ENCODE measurements around the gene PTPN5.
A peak's percentile ranks its signal among the peaks of the same experiment; 100 is the strongest.

PTPN5 gene

DNA sequence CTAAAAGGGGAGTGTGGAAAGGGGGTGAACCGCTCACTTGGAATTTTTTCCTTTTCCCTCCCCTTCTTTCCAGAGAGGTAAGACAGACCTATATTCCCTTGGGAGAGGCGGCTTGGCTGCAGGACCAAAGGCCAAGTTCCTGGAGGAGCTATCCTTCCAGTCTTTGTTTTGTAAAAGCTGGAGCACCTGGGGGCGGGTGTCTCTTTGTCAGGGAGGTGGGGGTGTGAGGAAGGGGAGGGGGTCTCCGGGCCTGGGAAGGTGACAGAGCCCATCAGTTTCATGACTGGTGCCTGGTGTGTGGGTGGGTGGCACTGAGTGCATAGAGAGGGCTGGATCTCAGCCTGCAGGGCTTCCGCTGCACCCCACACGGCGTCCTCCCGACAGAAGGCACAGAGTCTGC, 18.5 kb downstream of the PTPN5 start:
- no peak for DNase-seq (ENCODE audit: low spot score)

DNA sequence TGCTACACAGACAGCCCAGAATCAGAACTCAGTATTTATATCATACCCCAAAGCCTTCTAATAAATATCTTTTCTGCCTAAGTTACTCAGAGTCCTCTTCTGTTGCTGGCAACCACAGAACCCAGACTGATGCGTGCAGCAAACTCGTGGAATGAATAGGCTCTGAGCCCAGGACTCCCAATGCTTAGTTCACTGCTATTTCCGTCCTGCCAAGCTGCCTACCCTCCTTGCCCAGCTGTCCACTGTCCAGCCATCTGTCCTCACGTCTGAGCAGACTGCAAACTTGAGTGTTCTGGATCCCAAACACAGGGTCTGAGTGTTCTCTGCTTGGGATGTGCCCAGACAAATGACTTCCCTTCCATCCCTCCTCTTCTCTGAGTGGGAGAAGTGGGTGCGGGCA, 19.4 kb downstream of the PTPN5 start:
- no peak for DNase-seq (ENCODE audit: low spot score)

DNA sequence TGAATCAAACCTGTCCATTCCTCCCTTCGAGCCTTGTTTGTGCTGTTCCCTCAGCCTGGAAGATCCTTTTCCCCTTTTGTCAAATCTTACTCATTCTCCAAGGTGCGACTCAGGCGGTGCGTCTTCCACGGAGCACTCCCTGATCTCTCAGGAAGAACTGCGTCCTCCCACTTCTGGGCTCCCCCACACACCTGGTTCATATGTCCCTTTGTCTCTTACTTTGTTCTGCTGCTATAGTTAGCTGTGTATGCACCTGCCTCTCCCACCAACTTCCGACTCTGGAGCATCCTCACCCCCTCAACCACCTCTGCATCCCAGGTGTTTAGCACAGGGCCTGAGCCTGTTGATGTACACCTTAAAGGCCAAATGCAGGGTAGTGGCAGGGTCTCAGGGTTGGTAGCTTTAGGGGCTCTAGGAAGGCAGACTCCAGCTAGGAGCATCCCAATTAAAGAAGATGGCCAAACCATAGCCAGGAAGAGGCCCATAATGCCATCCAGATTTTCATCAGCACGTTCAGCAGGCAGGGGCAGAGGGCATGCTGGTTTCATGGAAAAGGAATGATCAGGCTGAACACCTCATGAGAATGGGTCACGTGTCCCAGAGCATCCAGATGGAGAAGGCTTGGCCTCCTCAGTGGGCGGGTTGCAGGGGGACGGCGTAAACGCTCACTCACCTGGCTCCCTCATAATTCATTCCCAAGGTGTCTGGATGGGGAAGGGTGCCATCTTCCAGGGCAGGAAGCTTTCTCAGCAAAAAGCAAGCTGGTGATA, 20.1 kb downstream of the PTPN5 start:
- no peak for DNase-seq (ENCODE audit: low spot score)

DNA sequence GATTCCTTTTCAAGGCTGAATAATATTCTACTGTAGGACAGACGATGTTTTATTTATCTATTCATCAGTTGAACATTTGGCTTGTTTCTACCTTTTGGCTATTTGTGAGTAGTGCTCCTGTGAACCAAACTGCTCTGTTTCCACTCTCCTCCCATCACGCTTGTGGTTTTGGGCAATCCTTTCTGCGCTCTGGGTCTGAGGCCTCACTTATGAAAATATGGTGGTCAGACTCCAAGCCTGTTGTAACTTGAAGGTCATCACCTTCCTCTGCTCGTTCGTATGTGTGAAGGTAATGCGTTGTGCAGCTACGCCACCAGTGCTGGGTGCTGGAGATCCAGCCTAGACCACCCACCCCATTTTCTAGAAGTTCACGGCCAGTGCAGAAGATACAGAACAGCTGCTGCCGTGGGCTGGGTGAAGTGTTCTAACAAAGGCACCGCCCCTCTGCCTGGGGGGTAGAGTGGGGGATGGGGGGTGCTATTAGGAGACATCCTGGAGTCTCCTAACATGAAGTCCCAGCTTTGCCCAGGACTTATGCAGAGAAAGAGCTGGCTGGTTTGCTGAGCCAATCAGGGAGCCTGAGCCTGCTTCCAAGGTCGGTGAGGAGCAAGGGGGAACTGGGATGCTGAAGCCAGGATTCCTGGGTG, 21.0 kb downstream of the PTPN5 start:
- no peak for DNase-seq (ENCODE audit: low spot score)

DNA sequence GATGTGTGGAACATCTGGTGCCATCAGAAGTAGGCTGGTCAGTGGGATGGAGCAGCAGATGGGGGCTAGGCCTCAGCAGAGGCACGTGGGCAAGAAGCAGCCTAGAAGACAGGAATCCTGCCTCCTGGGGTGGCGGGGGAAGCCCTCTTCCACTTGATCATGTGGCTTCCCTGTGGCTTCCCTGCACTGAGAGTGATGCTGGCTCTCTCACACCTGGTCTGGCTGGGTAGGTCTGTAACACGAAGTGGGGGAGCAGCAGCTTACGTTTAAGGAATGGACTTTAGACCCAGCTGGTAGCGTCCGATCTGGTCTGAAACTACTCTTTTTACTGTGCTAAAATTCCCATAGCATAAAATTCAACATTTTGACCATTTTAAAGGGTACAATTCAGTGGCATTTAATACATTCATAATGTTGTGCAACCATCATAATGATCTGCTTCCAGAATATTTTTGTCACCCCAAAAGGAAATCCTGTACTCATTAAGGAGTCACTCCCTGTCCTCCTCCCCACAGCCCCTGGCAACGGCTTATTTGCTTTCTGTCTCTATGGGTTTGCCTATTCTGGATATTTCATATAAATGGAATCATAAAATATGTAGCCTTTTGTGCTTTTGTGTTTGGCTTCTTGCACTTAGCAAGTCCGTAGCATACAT, 21.7 kb downstream of the PTPN5 start:
- DNase-seq (ENCODE audit: low spot score): peak; percentile 16

DNA sequence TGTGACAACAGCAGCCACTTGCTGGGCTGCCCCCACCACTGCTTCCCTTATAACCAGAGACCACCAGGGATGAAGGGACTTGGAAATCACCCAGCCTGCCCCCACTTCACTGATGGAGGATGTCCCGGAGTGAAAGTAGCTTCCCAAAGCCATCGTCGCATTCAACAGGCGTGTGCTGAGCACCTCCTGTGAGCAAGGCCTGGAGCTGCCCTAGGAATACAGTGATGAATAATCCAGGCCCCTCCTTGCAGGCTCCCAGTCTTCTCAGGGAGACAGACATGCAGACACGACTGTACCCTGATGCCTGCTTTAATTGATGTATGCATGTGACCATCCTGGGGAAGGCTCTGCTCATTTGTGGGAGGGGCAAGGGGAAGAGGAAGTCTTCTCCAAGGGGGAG, 22.6 kb downstream of the PTPN5 start:
- DNase-seq (ENCODE audit: low spot score): no peak

DNA sequence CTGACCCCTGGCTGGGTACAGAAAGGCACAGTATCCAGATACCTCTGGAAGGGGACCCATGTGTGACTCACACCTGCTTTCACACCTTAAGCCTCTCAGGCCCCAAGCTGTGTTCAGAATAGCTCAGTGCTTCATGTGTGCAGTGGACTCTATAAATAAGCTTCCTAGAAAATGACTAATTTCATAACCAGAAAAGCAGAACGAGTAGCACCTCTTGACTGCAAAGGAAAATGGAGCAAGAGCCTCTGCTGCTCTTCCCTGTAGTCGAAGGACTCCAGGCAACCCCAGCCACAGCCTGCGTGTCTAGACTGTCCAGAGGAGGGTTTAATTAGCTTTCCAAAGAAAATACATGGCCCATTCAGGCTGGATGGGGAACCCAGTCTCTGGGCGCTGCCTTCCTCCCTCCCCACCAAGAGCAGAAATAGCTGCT, 23.1 kb downstream of the PTPN5 start:
- no peak for DNase-seq (ENCODE audit: low spot score)

DNA sequence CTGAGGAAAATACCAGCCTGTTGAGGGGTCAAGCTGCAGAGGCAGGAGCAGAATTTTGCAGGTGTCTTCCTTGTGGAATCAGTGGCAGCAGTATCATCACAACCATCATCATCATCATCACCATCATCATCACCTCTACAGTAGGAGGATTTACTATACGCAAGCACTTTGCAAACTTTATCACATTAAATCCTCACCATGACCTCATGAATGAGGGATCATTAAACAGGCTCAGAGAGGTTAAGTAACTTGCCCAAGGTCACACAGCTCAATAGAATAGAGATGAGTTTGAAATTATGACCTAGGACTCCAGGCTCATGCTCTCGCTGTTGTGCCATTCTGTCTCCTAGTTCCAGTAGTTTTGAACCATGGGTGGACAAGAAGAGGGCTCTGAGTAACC, 25.6 kb downstream of the PTPN5 start:
- DNase-seq (ENCODE audit: low spot score): no peak

DNA sequence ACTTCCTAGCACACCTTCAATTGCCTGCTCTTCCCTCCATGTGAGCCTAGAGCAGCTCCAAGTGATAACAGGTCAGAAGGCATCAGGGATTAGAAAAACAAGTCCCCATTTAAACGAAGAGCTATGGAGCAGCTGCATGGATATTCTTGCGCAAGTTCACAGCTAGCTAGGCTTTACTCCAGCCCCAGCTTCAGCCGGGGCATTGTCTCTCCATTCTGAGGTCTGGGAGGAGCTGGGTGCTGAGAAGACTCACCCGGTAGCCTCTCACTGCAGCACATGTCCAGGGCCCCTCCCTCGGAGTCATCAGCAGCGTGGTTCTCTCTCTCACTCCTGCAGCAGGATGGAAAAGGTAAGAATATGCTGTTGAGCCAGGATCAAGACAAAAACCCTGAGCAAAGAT, 26.0 kb downstream of the PTPN5 start:
- DNase-seq (ENCODE audit: low spot score): no peak

DNA sequence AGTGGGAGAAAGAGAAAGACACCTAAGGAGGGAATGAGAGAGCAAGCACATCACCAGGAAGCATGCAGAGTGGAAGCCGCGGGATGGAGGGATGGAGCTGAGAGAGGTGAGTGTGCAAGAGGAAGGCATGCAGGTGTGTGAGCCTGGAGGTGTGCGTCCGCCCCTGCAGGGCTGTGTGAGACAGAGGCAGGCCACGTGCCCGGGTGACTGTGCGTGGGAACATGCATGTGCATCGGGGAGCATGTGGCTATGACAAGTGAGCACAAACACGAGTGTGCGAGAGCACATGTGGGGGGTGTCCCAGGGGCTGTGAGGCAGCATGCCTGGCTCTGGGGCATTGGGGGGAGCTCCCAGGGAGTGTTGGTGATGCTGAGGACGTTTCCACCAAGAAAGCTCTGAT, 29.9 kb downstream of the PTPN5 start:
- no peak for DNase-seq (ENCODE audit: low spot score)

DNA sequence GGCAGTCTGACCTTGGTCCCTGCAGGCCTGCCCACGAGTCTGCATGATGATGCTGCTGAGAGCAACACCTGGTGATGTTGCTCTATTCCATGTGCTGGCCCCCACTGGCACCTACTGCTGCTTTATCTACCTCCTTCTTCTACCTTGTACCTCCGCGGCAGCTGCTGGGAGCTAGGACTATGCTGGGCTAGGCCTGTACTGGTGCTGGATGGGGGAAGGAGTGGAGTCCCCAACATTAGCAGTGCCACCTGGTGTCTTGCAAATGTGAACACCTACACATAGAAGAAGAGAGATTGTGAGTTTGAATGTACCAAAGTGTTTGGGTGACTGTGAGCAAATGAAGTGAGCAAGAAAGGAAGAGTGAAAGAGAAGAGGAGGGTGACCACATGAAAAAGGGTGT, 30.5 kb downstream of the PTPN5 start:
- no peak for DNase-seq (ENCODE audit: low spot score)

DNA sequence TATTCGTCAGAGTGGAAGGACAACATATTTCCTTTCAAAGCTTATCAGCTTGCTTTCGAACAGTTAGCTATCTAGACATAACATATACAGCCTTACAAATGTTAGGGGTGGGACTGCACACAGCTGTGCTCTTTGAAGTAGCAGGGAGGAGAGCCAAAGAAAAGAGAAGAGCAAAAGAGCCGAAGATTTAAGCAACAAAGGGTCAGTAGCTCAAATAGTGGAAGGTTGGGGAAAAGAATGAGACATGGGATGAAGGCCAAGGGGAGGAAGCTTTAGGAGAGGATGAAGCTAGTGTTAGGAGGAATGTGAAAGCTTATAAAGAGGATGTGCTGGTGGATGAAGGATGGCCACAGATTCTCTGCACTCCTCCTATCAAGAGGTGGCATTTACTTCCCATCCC, 33.8 kb downstream of the PTPN5 start:
- DNase-seq (ENCODE audit: low spot score): no peak

DNA sequence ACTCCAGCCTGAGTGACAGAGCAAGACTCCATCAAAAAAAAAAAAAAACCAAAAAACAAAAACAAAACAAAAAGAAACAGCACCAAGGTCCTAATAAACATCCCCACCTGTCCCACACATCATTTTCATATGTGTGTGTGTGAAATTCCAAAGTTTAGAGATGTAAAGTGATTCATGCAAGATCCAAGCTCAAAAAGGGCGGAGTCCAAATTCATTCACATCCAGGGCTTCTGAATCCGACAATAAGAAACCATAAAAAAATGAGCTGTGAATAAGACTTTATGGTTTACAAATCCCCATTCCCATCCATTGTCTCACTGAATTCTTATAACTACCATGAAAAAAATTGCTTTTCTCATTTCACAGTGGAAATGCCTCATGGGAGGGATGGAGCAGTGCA, 34.7 kb downstream of the PTPN5 start:
- DNase-seq (ENCODE audit: low spot score): no peak

DNA sequence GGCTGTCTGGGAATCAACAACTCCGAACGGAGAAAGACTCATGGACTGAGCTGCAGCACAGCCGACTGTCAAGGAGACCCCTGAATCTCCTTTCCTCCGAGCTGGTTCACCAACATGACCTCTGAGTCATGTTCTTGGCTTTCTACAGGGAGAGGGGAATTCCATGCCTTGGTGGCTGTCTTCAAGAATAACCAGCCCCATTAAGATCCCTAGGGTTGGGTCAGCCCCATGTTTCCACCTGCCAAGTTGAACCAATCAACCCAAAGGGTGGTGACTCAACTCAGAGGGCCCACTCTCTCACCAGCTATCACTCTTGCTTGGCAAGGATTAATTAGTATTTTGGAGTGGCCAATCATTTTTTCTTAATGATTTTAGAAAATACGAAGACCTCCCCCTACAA, 37.3 kb downstream of the PTPN5 start:
- no peak for DNase-seq (ENCODE audit: low spot score)

DNA sequence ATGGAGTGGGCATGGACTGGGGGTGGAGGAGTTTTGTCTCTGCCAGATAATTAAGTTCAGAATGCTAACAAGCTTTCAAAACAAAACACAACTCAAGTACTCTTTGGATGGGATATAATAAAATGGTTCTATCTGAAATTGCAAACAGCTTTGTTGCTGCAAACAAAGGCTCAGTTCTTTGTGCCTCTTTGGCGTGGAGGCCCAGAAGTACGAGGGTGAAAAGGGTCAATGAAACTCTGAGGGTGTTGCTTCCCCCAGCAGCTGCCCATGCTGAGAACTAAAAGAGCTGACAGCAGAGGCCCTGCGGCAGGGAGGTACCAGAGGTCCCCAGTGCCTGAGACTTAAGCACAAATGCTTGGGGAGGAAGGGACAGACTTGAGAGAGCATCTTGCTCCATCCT, 39.1 kb downstream of the PTPN5 start:
- DNase-seq (ENCODE audit: low spot score): no peak

DNA sequence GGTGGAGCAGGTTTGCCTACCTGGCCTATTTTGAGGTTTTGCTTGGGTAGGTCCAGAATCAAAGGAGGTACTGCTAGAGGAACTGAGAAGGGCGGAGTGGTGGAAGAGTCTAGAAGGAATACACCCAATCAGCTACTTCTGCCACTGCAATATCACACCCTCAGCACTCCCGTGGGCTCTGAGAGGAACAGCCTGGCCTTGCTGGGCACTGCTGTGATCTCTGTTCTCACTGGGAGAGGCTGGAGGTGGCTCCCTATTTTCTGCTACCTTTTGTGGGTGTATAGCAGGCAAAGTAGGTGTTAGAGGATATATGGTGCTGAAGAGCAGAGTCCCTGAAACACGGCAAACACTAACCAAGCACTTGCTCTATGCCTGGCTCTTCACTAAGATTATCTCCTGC, 40.7 kb downstream of the PTPN5 start:
- no peak for DNase-seq (ENCODE audit: low spot score)

DNA sequence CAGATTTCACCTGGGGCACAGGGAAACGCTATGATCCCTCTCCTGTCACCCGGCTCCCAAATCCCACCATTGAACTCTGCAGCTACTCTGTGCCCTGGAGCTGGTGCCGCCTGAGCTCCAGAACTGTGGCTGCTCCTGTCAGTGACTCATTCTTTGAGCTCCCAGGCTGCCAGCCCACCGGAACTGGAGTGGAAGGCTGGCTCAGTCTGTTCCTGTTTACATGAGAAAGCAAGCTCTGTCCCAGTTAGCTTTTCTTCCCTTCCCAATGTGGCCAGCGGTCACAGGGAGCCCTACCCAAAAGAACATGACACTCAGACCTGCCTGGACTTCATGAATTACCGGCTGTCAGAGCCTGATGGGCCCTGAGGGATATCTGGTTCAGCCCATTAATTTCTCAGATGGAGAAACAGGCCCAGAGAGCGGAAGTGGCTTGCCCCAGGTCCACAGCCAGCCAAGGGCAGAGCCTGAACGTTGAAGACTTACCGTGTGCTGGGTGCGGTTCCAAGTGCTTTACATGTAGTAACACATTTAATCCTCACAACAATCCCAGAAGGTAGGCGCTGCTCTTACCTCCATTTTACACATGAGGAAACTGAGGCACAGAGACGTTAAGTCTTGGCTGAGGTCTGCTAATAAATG, 41.8 kb downstream of the PTPN5 start:
- DNase-seq (ENCODE audit: low spot score): no peak

DNA sequence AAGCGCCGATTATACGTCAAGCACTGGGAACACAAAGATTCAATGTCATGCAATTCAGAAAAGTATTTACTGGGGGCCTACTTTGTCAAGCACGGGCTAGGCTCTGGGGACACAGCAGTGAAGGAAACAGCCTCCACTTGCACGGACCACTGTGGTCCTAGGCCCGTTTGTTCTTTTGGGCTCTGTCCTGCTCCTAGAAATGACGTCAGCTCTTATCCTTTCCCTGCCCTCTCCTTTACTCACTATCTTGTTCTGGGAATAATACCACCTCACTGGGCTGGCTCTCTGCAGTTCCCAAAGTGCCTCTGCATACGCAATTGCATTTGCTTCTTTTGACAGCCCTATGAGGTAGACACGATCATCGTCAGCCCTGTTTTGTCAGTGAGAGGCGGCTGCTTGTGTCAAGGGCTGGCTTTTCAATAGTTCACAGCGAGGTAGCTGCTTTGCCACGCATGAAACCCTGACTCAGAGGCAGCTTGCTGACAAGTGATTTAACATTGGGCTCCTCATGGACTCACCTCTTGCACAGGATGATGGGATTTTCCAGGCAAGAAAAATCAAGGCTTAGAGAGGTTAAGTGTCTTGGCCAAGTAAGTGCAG, 42.7 kb downstream of the PTPN5 start:
- no peak for DNase-seq (ENCODE audit: low spot score)

DNA sequence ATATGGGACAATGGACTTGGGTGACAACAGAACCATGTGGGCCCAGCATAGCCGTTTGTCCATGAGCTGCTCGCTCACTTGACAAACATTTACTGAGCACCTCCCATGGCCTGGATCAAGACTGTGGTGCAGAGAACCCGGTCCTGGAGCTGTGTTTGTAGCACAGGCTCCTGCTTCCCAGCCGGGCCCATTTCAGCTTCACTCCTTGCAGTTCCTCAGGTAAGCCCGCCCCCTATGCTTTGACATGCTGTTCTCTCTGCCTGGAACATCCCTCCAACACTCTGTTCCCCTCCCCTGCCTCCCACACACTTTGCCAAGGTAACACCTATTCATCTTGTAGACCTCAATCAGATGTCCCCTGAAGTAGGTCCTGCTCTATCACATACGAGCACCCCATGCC, 46.3 kb downstream of the PTPN5 start:
- DNase-seq (ENCODE audit: low spot score): no peak

DNA sequence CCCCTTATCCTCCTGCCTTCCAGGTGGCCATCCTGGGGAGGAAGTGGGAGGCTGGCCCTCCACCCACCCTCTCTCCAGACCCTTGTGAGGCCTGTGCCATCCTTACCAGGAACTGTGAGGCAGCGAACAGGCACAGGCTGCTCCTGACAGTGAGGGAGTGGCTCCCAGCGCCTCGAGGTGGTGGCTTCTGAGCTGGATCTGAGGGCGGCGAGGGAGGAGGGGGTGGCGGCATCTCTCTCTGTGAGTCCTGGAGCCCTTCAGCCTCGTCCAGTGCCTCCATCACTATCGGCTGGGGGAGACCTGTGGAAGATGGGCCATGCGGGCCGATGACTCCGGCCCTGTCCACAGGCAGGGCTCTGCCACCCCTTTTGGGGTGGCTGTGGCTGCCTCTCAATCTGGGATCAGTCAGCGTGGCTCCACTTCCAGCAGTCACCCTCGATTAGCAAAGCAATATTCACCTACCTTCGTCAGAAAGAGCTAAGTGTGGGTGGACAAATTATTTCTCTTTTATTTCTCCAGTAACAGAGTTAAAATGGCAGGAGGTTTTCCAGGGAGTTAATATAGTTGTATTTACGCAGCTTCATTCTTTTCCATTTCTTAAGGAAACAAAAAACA, 47.6 kb downstream of the PTPN5 start:
- no peak for DNase-seq (ENCODE audit: low spot score)

DNA sequence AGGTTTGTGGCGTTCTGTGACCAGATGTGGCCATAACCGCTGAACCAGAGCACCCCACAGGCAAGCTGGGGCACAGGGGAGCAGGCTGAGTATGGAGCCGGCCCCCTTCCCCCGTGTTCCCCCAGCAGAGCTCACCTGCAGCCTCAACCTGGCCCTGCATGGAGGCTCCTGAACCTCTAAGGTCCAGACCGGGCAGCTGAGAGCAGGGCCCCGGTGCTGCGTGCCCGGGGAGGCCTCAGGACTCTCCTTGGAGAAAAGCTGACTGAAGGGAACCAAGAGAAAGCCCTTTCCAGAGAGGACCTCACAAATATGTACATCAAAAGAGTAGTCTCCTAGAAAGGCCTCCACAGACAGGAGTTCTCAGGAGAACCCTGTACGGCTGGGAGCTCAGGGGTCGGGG, 48.2 kb downstream of the PTPN5 start:
- DNase-seq (ENCODE audit: low spot score): no peak

DNA sequence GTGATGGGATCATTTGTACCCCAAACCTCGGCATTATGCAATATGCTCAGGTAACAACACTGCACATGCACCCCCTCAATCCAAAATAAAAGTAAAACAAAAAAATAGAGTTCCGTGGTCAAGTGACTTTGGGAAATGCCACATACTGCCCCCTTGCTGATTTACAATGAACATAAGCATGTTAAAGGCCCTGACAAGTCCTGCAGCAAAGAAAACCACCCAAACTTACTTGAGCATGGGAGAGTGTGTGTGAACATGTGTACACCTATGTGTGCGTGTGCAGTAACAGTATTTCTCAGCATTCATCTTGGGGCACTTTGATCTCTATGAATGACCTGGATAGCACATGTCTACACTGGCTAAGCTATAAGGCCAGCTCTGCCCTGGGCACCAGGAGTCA, 49.8 kb downstream of the PTPN5 start:
- no peak for DNase-seq (ENCODE audit: low spot score)
